Measurements from ENCODE around the gene G3BP2. TPM values are rescaled to one million over a fixed set of nuclear protein-coding genes. Genes with fewer than 3 reads are reported as not detected.
A peak's percentile ranks its signal among the peaks of the same experiment; 100 is the strongest.

G3BP2 gene
- total and polyA plus RNA-seq, 8 donors, result 7.8 to 51.0 (median 35.5) TPM

DNA sequence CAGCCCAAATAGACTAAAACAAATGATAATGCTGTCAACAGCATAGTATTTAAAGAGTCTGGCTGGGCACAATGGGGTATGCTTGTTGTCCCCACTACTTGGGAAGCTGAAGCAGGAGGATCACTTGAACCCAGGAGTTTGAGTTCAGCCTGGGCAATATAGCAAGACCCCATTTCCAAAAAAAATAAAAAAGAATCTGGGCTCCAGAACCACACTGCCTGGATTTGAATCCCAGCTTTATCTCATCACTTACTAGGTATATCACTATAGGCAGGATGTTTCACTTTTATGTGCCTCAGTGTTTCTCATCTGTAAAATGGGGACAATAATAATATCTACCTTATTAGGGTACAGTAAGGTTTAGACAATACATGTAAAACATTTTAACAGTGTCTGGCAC, 5.3 kb upstream of the G3BP2 start:
- no peaks in the 10 kb centered on the region for H3K27me3 ChIP-seq
- H3K4me3 ChIP-seq, result no peak overlapping the region
- no peaks in the 10 kb centered on the region for H3K36me3 ChIP-seq
- intact Hi-C loops (cut with DNase I), result loop anchor here in 1 of 3 donors (10.0 kb wide), 1 partner anchor 46 kb away; the partner anchor contains the start of gene USO1
- H3K9me3 ChIP-seq, result no peaks in the 10 kb centered on the region
- FAIRE-seq (no peak), ATAC-seq (no peak), DNase-seq (no peak)
- TF ChIP-seq, protein P1, sequence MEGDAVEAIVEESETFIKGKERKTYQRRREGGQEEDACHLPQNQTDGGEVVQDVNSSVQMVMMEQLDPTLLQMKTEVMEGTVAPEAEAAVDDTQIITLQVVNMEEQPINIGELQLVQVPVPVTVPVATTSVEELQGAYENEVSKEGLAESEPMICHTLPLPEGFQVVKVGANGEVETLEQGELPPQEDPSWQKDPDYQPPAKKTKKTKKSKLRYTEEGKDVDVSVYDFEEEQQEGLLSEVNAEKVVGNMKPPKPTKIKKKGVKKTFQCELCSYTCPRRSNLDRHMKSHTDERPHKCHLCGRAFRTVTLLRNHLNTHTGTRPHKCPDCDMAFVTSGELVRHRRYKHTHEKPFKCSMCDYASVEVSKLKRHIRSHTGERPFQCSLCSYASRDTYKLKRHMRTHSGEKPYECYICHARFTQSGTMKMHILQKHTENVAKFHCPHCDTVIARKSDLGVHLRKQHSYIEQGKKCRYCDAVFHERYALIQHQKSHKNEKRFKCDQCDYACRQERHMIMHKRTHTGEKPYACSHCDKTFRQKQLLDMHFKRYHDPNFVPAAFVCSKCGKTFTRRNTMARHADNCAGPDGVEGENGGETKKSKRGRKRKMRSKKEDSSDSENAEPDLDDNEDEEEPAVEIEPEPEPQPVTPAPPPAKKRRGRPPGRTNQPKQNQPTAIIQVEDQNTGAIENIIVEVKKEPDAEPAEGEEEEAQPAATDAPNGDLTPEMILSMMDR (IDR thresholded peaks at IDR 0.05), result no peak
- H3K27ac ChIP-seq, result no peak overlapping the region
- H3K4me1 ChIP-seq, result peaks cover 4 to 6% (median 6%) of the 10 kb centered on the region in 3 donors

DNA sequence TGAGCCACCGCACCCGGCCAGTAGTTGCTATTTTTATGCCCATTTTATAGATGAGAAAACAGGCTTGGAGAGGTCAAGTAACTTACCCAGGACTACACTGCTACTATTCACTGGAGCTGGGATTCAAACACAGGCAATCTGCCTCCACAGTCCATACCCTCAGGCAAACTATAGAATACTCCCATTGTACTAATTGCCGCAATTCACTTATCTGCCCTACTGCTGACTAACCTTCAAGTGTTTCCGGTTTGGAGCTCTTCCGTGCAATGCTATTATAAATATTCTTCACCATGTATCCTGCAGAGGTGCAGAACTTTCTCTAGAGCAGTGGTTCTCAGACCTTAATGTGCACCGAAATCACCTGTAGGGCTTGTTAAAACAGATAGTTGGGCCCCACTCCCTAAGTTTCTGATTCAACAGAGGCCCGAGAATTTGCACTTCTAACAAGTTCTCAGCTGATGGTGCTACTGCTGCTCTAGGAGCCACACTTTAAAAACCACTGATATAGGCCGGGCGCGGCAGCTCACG, 1.9 kb upstream of the G3BP2 start:
- TF ChIP-seq, protein P1 (IDR thresholded peaks at IDR 0.05), result no peak
- DNase-seq (no peak), ATAC-seq (no peak), FAIRE-seq (no peak)
- Histone ChIP-seq H3K27ac (no peak overlapping the region), H3K9me3 (no peaks in the 10 kb centered on the region), H3K36me3 (no peaks in the 10 kb centered on the region), H3K4me1 (peaks cover 4 to 24% (median 24%) of the 10 kb centered on the region in 3 donors), H3K4me3 (no peak overlapping the region), H3K27me3 (no peaks in the 10 kb centered on the region)
- 96 to 98% methylated on average over 11 of the region's 11 CpGs for whole genome bisulfite sequencing, 2 donors
- intact Hi-C loops (cut with DNase I), result loop anchor here in 1 of 3 donors (10.0 kb wide), 1 partner anchor 50 kb away; the partner anchor contains the start of gene USO1

DNA sequence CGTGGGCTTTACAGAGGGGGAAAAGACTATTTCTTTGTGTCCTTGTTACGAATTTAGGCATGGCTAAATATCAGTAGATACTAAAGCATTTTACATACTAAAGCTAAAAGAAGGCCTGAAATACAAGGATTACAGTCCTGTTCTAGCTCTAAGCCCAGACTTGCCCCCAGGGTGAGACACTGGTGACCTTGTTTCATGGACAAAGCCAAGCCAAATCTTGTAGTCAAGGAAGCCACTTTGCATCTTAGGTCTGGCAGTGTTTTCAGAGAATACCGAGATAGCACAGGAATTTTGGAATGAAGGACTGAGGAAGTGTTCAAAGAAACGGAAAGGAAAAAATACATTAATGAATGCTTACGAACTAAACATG, 733 bp upstream of the G3BP2 start:
- Histone ChIP-seq H3K27ac (peak overlapping the region; percentile 86 to 95 (median 90)), H3K36me3 (no peaks in the 10 kb centered on the region), H3K27me3 (no peaks in the 10 kb centered on the region), H3K4me3 (peak overlapping the region; percentile 7 to 88 (median 74)), H3K4me1 (peaks cover 4 to 26% (median 24%) of the 10 kb centered on the region in 3 donors), H3K9me3 (no peaks in the 10 kb centered on the region)
- no peak for FAIRE-seq
- intact Hi-C loops (cut with DNase I), result loop anchor here in 1 of 3 donors (10.0 kb wide), 1 partner anchor 51 kb away; the partner anchor contains the start of gene USO1
- WGBS, 2 donors, result 27 to 30% methylated on average over 5 of the region's 5 CpGs
- no peak for DNase-seq
- TF ChIP-seq, protein P1 (IDR thresholded peaks at IDR 0.05), result no peak
- ATAC-seq, result no peak

DNA sequence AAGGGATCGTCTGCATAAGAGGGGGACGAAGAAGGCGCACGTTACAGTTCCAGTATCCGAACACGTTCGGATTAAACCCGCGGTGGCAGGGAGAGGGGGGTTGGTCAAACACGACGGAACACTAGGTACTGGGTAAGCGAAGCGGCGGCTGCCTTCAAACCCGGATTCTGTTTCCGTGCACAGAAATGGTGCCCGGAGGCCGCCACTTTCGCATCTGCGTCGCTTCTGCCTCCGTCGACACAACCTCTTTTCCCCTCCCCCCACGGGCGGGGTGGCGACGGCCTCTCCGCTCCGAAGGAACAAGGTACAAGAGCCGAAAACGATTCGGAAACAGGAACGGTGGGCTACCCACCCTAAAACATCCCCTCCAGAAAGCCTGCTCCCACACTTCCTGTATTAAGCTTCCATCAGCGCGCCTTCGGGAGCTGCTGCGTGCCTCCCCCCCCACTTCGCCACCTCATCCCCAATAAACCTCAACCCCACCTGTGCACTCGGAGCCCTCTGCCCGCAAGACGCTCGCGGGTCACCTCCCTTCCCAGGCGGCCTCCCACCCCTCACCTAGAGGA, 667 bp downstream of the G3BP2 start:
- DNase-seq (peak; percentile 52 to 82 (median 65)), ATAC-seq (peak; percentile 40 to 63 (median 46)), FAIRE-seq (no peak)
- intact Hi-C loops (cut with DNase I), result loop anchor here in 1 of 3 donors (10.0 kb wide), 1 partner anchor 52 kb away; the partner anchor contains the start of gene USO1
- Histone ChIP-seq H3K4me3 (peak overlapping the region; percentile 68 to 88 (median 84)), H3K9me3 (no peaks in the 10 kb centered on the region), H3K27ac (peak overlapping the region; percentile 86 to 95 (median 90)), H3K27me3 (no peaks in the 10 kb centered on the region), H3K4me1 (peaks cover 4 to 26% (median 24%) of the 10 kb centered on the region in 3 donors), H3K36me3 (no peaks in the 10 kb centered on the region)
- TF ChIP-seq, protein P1 (IDR thresholded peaks at IDR 0.05), result no peak
- 0% methylated on average over 44 of the region's 44 CpGs for WGBS, 2 donors
